GM12878 (cell line): ENCODE data around the gene ZFYVE21. TPM values are rescaled to one million over a fixed set of nuclear protein-coding genes. Genes with fewer than 3 reads are reported as not detected.
A peak's percentile ranks its signal among the peaks of the same experiment; 100 is the strongest.

Source experiments
- ATF2 ChIP-seq: IDR thresholded peaks from 2 replicates; pipeline ENCODE4 v1.6.1; 2012; ENCODE audit warnings: low read length, inconsistent platforms
- ATF3 ChIP-seq: IDR thresholded peaks from 2 replicates; pipeline ENCODE4 v1.6.1; 2011; ENCODE audit warnings: low read depth, mild to moderate bottlenecking, low read length, moderate library complexity, borderline replicate concordance; ENCODE audit errors: extremely low read depth
- CBFB ChIP-seq: IDR thresholded peaks from 2 replicates; pipeline ENCODE4 v1.6.1; 2016; ENCODE audit warnings: antibody characterized with exemption, low read depth
- CBX3 ChIP-seq: fragments of 200-600 bp; sonication (generic); IDR thresholded peaks from 2 replicates; pipeline ENCODE4 v1.6.1; 2016; ENCODE audit warnings: low read depth, borderline replicate concordance
- CEBPB ChIP-seq, 2 experiments: fragments of 150-350 bp in 1 of 2; IDR thresholded peaks; 2 replicates each; pipeline ENCODE4 v1.6.1; 2012 to 2014; ENCODE audit warnings: low read depth in 2 of 2, low read length in 2 of 2, borderline replicate concordance in 1 of 2, inconsistent platforms in 1 of 2
- EP300 ChIP-seq, 2 experiments: fragments of 150-350 bp in 1 of 2; IDR thresholded peaks; 2 replicates each; pipeline ENCODE4 v1.6.1; 2011 to 2012; ENCODE audit warnings: low read depth in 2 of 2, low read length in 2 of 2, borderline replicate concordance in 1 of 2, improper control_type of control experiment in 1 of 2, inconsistent platforms in 1 of 2; ENCODE audit not compliant: control insufficient read depth in 1 of 2
- ETV6 ChIP-seq, 2 experiments: fragments of 450-650 bp in 1 of 2; IDR thresholded peaks in 1 of 2; conservative IDR thresholded peaks in 1 of 2; 2 replicates each; pipeline ENCODE4 v1.6.1; 2014; ENCODE audit warnings: antibody characterized with exemption in 1 of 2, borderline replicate concordance in 1 of 2, low read depth in 1 of 2, mild to moderate bottlenecking in 1 of 2, moderate library complexity in 1 of 2
- FOXM1 ChIP-seq: IDR thresholded peaks from 2 replicates; pipeline ENCODE4 v1.6.1; 2012; ENCODE audit warnings: low read depth, mild to moderate bottlenecking, inconsistent platforms, low read length, moderate library complexity
- IKZF1 ChIP-seq: fragments of 450-650 bp; conservative IDR thresholded peaks from 2 replicates; pipeline ENCODE4 v1.6.1; 2017; ENCODE audit warnings: antibody characterized with exemption, mild to moderate bottlenecking
- IKZF2 ChIP-seq, 2 experiments: fragments of 450-650 bp; IDR thresholded peaks; 2 replicates each; pipeline ENCODE4 v1.6.1; 2017; ENCODE audit warnings: mild to moderate bottlenecking in 2 of 2, moderate library complexity in 2 of 2
- JUNB ChIP-seq: IDR thresholded peaks from 2 replicates; pipeline ENCODE4 v1.6.1; 2016; ENCODE audit warnings: antibody characterized with exemption, mild to moderate bottlenecking
- KLF5 ChIP-seq: fragments of 450-650 bp; IDR thresholded peaks from 2 replicates; pipeline ENCODE4 v1.6.1; 2014; ENCODE audit warnings: mild to moderate bottlenecking; ENCODE audit not compliant: partially characterized antibody
- NFIC ChIP-seq: IDR thresholded peaks from 2 replicates; pipeline ENCODE4 v1.6.1; 2012; ENCODE audit warnings: low read depth, mild to moderate bottlenecking, inconsistent platforms, low read length, moderate library complexity
- PML ChIP-seq: IDR thresholded peaks from 2 replicates; pipeline ENCODE4 v1.6.1; 2012; ENCODE audit warnings: low read length, inconsistent platforms
- POU2F2 ChIP-seq: IDR thresholded peaks from 3 replicates; pipeline ENCODE4 v1.6.1; 2011; ENCODE audit warnings: low read depth, mild to moderate bottlenecking, low read length, borderline replicate concordance
- RUNX3 ChIP-seq: IDR thresholded peaks from 2 replicates; pipeline ENCODE4 v1.6.1; 2012; ENCODE audit warnings: low read length, inconsistent platforms
- ZNF274 ChIP-seq: IDR thresholded peaks from one replicate; pipeline ENCODE4 v1.8.0; 2011; ENCODE audit not compliant: insufficient read length, insufficient read depth
- polyA plus RNA-seq, 11 experiments: library from polyadenylated mRNA; depleted of rRNA in 4 of 11; unstranded in 6 of 11; stranded (reverse) in 5 of 11; fragments of >200 nt; fragmentation: Nextera tagmentation in 4 of 11; fragmentation: Illumina TruSeq in 1 of 11; extraction: Ambion mirVana in 4 of 11; extraction: Trizol in 1 of 11; gene quantifications; 1 replicate in 1 of 11; 2 replicates in 10 of 11; pipeline versions ENCODE4 v1.2.1 to v1.2.3, GENCODE V29; 2011 to 2016; ENCODE audit warnings: inconsistent platforms in 2 of 11, missing spikeins in 2 of 11, low read depth in 1 of 11
- total RNA-seq, 4 experiments: library from RNA; depleted of rRNA in 3 of 4; stranded (reverse); fragments of >200 nt in 3 of 4; fragmentation: Illumina TruSeq in 1 of 4; extraction: Trizol in 1 of 4; gene quantifications; 2 replicates each; pipeline versions ENCODE4 v1.2.1 to v1.2.3, GENCODE V29; 2013 to 2021

The ZFYVE21 gene
- total and polyA plus RNA-seq, 10 of the 15 experiments (the other 5 are each of a cell fraction or from before 2014, with no cell fraction given), result 0.79 to 21.7 (median 13.8) TPM

GRCh38 chr14:103763730-103764488 is 48.3 kb downstream of the ZFYVE21 start (continued):
- TF ChIP-seq ATF2, result peak; percentile 69
- no peak for TF ChIP-seq KLF5
- TF ChIP-seq POU2F2, result peak; percentile 64; the same call in 1 of the 3 replicates
- peak; percentile 73 for TF ChIP-seq NFIC
- TF ChIP-seq PML, result peak; percentile 52; the same call in 1 of the 2 replicates
- TF ChIP-seq EP300 (IDR thresholded peaks at IDR 0.05; ENCODE audit: borderline replicate concordance in 1 of 2, control insufficient read depth in 1 of 2, low read depth in 2 of 2, low read length in 2 of 2), result peak in 1 of 2 experiments; percentile 27; a peak in 1 of 4 replicates
- TF ChIP-seq IKZF1, result no peak
- no peak for TF ChIP-seq ATF3
- TF ChIP-seq CBFB, result peak; percentile 81; the same call in 1 of the 2 replicates
- TF ChIP-seq RUNX3, result peak; percentile 95
- 0 out of 4 replicates have a peak, but pooled peaks of 1 of the 2 experiments have one; percentile 12 for TF ChIP-seq CEBPB (IDR thresholded peaks at IDR 0.05; ENCODE audit: borderline replicate concordance in 1 of 2, low read depth in 2 of 2, low read length in 2 of 2)
- peak; percentile 45; the same call in 1 of the 2 replicates for TF ChIP-seq FOXM1
- TF ChIP-seq ETV6 (conservative IDR thresholded peaks at IDR 0.05 in 1 of 2, IDR thresholded peaks at IDR 0.05 in 1 of 2; ENCODE audit: borderline replicate concordance in 1 of 2, low read depth in 1 of 2), result 0 out of 4 replicates have a peak, but pooled peaks of 1 of the 2 experiments have one; percentile 14
- TF ChIP-seq IKZF2 (IDR thresholded peaks at IDR 0.05), result 0 out of 4 replicates have a peak, but pooled peaks of 1 of the 2 experiments have one; percentile 18
- no peak for TF ChIP-seq ZNF274
- TF ChIP-seq CBX3, result no peak
- TF ChIP-seq JUNB, result peak; percentile 34
